GM18517 (cell line): ENCODE results near the gene ICAM1.

ENCODE experiments used
- ATAC-seq: cut with Tn5 transposase; IDR thresholded peaks from one replicate; pipeline ENCODE4 v1.9.1; 2021; ENCODE audit warnings: mild to moderate bottlenecking, moderate library complexity; ENCODE audit not compliant: unreplicated experiment

Gene ICAM1

GRCh38 chr19:10320602-10321416 is 49.9 kb downstream of the ICAM1 start:
- no peak for ATAC-seq

DNA sequence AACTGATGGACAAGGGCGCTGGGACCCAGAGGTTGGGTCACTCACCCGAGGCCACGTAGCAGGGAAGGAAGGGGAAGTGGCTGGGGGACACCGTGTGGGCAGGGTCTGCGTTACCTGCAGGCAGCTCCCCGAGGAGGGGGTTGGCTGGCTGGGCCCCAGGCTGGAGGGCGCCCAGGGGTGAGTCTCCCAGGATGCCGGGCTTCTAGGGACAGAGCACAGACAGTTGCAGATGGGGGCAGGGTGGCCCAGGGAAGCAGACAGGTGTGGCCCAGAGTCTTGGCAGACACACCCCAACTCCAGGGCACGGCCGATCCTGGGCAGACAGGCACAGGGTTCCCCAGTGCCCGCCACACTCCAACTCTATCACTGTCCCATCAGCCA is 50.5 kb downstream of the ICAM1 start:
- no peak for ATAC-seq

- ATAC-seq = no peak
Observed at GRCh38 chr19:10321874-10322835, 51.2 kb downstream of the ICAM1 start.

DNA sequence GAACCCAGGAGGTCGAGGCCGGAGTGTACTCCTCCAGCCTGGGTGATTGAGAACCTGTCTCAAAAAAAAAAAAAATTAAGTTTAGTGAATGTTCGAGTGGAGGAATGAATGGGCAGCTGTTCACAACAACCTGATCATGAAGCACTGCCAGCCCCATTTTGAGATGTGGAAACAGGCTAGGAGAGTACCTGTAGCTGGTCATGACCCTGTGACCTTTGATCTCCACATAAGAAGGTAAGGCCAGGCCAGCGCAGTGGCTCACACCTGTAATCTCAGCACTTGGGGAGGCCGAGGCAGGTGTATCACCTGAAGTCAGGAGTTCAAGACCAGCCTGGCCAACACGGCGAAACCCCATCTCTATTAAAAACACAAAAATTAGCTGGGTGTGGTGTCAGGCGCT is 54.8 kb downstream of the ICAM1 start:
- no peak for ATAC-seq

DNA sequence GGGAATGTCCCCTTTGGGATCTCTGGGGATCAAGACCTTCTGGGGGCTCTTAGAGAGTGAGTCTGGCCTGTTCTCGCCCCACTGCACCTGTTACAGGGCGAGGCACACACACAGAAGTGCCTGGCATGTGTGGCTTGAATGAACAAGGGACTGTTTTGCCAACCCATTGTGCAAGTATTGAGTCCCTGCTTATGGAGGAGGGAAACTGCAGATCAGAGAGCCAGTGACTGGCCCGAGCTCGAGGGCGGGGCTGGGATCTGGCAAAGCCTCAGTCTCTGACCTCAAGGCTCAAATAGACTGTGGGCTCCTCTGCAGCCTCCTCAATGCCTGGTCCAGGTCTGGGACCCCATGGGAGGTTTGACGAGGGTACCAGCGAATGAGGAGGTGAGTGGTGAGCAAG is 56.9 kb downstream of the ICAM1 start:
- no peak for ATAC-seq

GRCh38 chr19:10328558-10329429 is 57.9 kb downstream of the ICAM1 start:
- ATAC-seq = no peak

GRCh38 chr19:10329555-10329954 is 58.6 kb downstream of the ICAM1 start:
- no peak for ATAC-seq

- ATAC-seq = no peak
Observed at GRCh38 chr19:10332158-10332964, 61.4 kb downstream of the ICAM1 start.

DNA sequence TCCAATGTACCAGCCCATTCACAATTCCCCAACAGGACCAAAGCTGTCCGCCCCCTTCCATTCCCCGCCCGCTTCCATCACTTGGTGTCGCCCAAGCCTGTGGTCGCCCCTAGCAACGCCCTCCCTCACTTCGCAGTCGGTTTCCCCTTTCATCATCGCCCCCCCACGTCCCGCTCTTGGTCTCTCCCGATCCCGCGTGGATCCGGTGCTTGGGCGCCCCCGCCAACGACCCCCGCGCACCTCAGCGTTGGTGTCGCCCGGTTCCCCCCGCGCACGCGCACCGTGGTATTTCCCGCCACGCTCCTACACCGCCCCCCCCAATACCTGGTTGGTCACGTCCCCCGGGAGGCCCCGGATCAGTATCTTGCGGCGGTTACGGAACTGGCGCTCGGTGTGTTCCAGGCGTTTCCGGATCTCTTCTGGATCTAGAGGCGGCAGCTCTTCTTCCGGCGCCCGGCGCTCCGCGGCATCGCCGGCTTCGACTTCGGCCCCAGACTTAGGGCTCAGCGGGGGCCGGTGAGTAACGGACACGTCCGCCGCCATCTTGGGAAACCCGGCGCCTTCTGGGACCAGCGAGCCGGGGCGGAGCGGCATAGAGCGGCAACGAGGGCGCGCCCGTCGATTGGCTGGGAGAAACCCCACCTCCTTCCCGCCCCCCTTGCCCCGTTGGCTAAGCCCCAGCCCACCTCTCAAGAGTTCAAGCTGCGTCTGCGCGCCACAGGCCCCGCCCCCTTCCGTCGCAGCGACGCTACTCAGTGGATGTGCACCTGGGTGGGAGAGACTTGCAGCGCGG is 62.2 kb downstream of the ICAM1 start, which contains the start of gene RAVER1:
Gene RAVER1 (minus strand): TSS at position 565 of the 793 bp plus-strand sequence. CDS start 22 bp downstream, at position 543.
- ATAC-seq = peak; percentile 69

DNA sequence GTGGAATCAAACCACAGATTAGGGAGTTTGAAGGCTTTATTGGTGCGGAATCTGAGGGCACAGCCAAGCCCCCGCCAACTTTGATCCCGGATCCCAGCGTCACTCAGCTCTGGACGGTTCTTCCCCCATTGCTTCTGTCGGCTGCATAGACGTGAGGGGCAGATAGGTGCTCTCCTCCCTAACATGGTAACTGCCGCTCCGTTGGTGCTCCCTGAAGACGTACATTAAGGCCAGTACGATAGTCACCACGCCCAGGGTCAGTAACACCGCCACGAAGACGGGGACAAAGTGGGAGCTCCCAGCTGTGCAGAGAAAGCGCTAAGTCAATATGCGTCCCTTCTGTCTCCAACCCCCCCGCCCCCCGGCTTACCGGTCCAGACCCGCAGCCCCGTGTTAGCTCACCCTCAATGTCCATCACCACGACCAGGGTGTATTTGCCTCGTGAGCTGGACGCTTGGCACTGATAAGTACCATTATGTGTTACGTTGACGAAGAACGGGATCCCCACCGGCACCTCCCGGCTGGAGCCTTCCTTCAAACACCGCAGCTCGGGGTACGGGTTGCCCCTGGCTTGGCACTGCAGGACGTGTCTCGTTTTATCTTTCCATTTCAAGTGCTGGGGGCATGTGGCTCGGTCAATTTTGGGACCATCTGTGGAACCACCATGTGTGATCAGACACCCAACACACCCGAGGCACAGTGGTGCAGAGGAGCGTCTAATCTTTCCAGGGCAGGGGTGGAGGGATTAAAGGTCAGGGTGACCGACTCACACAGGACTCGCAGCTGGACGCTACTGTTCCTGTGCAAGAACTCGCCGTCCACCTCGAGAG is 63.1 kb downstream of the ICAM1 start:
- no peak for ATAC-seq

GRCh38 chr19:10334588-10335351 is 63.9 kb downstream of the ICAM1 start:
- no peak for ATAC-seq

DNA sequence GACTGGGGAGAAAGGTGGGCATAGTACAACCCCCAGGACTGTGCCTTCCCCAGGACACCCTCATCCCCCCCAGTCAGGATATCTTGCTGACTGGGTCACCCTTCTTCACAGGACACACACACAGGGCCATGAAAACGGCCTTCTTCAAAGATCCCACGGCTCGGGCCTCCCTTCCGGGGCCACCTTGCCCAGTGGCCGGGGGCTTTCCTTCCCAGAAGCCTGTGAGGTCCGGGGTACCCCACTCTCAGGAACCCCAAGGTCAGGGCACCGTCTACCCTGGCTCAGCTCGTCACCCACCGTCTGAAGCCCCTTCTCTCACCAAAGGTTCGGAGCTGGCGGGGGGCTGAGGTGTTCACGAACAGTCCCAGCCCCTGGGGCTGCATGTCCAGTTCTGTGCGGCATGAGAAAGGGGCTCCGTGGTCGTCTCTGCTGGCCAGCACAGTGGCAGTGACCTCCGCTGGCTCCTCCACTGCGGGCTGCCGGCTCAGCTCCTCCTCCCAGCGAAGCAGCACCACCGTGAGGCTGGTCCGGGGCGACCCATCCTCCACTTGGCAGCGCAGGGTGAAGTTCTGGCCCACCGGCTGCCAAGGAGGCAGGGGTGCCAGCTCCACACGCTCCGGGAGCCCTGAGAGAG is 64.5 kb downstream of the ICAM1 start:
- no peak for ATAC-seq
